ENCODE data around the gene STXBP6.

Gene STXBP6

GRCh38 chr14:24924544-24924943 lies 125.4 kb downstream of the STXBP6 start:
- DNase-seq (ENCODE audit: low read depth, low spot score): no peak
- no peak for TF ChIP-seq CTCF (IDR thresholded peaks at IDR 0.05; ENCODE audit: low read depth, low read length)
- H3K4me3 ChIP-seq (ENCODE audit: low read depth, low read length): no peak overlapping the region
- in situ Hi-C loops (cut with HindIII; ENCODE audit: low sequenced_read_pairs): no loop called here

- no peak overlapping the region for H3K4me3 ChIP-seq (ENCODE audit: low read depth, low read length)
- TF ChIP-seq CTCF (IDR thresholded peaks at IDR 0.05; ENCODE audit: low read depth, low read length): no peak
- peak; percentile 24 for DNase-seq (ENCODE audit: low read depth, low spot score)
- in situ Hi-C loops (cut with HindIII; ENCODE audit: low sequenced_read_pairs): no loop called here
Measured at GRCh38 chr14:24921903-24922302, 128.0 kb downstream of the STXBP6 start.

GRCh38 chr14:24920265-24921075 lies 129.5 kb downstream of the STXBP6 start:
- no peak overlapping the region for H3K4me3 ChIP-seq (ENCODE audit: low read depth, low read length)
- in situ Hi-C loops (cut with HindIII; ENCODE audit: low sequenced_read_pairs): no loop called here
- no peak for TF ChIP-seq CTCF (IDR thresholded peaks at IDR 0.05; ENCODE audit: low read depth, low read length)
- no peak for DNase-seq (ENCODE audit: low read depth, low spot score)

- in situ Hi-C loops (cut with HindIII; ENCODE audit: low sequenced_read_pairs): no loop called here
- DNase-seq (ENCODE audit: low read depth, low spot score): no peak
- TF ChIP-seq CTCF (IDR thresholded peaks at IDR 0.05; ENCODE audit: low read depth, low read length): no peak
- no peak overlapping the region for H3K4me3 ChIP-seq (ENCODE audit: low read depth, low read length)
Measured at GRCh38 chr14:24918822-24919221, 131.1 kb downstream of the STXBP6 start.

GRCh38 chr14:24915958-24916595 lies 133.9 kb downstream of the STXBP6 start:
- no peak for DNase-seq (ENCODE audit: low read depth, low spot score)
- TF ChIP-seq CTCF (IDR thresholded peaks at IDR 0.05; ENCODE audit: low read depth, low read length): no peak
- in situ Hi-C loops (cut with HindIII; ENCODE audit: low sequenced_read_pairs): no loop called here
- H3K4me3 ChIP-seq (ENCODE audit: low read depth, low read length): no peak overlapping the region

GRCh38 chr14:24915403-24915921 lies 134.5 kb downstream of the STXBP6 start:
- DNase-seq (ENCODE audit: low read depth, low spot score): no peak
- no peak overlapping the region for H3K4me3 ChIP-seq (ENCODE audit: low read depth, low read length)
- TF ChIP-seq CTCF (IDR thresholded peaks at IDR 0.05; ENCODE audit: low read depth, low read length): no peak
- in situ Hi-C loops (cut with HindIII; ENCODE audit: low sequenced_read_pairs): no loop called here

Data from astrocyte of the spinal cord (primary cell).